C4-2B (cell line): ENCODE results near the gene SMIM14.

Source experiments
- ZFX ChIP-seq: fragments of 450-650 bp; IDR thresholded peaks from 2 replicates; pipeline ENCODE4 v1.6.1; 2017
- TF ChIP-seq, protein P1 (sequence below): fragments of 450-650 bp; conservative IDR thresholded peaks from 2 replicates; pipeline ENCODE4 v1.5.1; 2017; ENCODE audit warnings: mild to moderate bottlenecking

DNA sequence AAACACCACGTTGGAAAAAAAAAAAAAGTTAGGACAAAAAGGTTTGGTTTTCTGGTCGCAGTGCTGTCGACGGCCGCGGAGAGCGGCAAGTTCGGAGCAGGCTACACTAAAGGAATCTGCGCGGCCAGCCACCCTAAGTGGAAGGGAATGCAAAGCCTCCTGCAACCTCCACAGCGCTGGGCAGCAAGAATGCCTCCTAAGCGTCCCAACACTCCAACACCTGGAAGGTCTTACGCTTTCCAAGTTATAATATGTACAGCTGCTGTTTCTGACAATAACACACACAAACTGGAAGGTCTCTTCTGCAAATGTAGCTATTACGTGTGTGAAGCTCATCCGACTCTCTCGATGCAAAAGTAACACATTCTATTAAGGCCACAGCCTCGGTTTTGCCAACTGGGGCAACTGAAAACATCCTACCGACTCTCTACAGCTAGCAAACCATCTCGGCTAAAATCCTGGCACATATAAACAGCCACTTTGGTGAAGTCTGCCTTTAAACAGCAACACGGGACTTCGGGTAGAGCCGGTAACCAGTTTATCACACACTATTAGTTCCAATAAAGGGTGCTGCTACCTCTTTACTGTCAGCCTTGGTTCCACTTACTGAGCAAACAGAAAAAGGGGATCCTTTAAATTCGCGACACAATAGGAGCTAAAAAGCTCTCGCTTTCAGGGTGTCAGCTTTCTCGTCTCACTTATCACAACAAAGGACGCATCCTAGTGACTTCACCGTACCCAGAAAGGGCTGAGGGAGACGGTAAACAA lies 895 bp downstream of the SMIM14 start:
- TF ChIP-seq, protein P1, sequence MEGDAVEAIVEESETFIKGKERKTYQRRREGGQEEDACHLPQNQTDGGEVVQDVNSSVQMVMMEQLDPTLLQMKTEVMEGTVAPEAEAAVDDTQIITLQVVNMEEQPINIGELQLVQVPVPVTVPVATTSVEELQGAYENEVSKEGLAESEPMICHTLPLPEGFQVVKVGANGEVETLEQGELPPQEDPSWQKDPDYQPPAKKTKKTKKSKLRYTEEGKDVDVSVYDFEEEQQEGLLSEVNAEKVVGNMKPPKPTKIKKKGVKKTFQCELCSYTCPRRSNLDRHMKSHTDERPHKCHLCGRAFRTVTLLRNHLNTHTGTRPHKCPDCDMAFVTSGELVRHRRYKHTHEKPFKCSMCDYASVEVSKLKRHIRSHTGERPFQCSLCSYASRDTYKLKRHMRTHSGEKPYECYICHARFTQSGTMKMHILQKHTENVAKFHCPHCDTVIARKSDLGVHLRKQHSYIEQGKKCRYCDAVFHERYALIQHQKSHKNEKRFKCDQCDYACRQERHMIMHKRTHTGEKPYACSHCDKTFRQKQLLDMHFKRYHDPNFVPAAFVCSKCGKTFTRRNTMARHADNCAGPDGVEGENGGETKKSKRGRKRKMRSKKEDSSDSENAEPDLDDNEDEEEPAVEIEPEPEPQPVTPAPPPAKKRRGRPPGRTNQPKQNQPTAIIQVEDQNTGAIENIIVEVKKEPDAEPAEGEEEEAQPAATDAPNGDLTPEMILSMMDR: no peak
- TF ChIP-seq ZFX: no peak
